SHP77 (cell line): ENCODE data around the gene PDE9A.
"Not testable (repeated sequence)": the region's sequence is repeated elsewhere in the genome, so short reads cannot be mapped to it uniquely, and the experiment has no call there.

Experiments
- DNase-seq, 2 experiments: peaks; one replicate each; lab custom pipeline; 2025; lab: John Stamatoyannopoulos, UW

The PDE9A gene

DNA sequence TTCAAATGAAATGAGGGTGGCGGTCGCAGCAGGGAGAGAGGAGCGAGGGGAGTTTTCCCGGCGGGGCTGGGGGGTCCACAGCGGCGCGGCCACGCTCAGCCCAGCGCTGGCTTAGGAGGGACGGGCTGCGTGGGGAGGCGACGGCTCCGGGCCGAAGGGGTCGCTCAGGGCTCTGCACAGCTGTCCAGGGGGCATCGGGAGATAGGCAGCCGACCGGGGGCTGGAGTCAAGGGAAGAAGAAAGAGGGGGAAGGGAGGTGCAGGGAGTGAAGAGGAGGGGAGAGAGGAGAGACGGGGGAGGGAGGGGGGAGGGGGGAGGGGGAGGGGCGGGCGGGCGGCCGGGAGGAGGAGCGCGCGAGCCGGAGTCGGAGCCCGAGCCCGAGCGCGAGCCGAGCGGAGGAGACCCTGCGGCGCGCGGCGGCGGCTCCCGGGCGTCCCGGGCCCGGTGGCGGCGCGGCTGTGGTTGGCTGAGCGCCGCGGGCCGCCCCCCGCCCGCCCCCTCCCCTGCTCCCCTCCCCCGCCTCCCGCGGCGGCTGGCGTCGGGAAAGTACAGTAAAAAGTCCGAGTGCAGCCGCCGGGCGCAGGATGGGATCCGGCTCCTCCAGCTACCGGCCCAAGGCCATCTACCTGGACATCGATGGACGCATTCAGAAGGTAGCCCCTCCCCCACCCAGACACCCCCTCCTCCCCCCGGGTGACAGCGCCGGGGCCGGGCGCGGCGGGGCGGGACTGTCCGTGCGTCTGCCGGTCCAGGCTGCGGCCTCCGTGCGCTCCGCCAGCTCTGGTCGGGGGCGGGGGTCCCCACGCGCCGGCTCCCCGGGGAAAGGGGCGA lies at the start of gene PDE9A:
PDE9A (plus strand) TSS at position 391 of the 831 bp plus-strand sequence; CDS start at position 585, 194 bp downstream.
- no peak for DNase-seq

DNA sequence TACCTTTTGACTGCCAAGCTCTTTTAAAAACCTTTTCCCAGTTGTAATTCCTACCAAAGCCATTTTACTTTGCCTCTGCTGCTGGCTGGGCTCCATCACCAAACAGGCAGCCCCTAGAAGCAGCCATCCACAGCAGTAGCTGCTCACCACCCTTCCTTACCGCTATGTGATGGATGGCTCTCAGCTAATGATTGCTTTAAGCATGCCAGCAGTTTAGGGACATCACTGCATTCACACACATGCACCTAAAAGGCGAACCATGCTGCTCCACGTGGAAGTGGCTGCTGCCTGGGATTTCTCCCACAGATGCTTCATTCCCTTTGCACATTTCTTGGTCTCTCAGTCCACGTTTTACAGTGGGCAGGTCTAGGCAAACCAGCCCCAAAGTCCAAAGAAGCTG lies 46.3 kb upstream of the PDE9A start:
- DNase-seq, result no peak

DNA sequence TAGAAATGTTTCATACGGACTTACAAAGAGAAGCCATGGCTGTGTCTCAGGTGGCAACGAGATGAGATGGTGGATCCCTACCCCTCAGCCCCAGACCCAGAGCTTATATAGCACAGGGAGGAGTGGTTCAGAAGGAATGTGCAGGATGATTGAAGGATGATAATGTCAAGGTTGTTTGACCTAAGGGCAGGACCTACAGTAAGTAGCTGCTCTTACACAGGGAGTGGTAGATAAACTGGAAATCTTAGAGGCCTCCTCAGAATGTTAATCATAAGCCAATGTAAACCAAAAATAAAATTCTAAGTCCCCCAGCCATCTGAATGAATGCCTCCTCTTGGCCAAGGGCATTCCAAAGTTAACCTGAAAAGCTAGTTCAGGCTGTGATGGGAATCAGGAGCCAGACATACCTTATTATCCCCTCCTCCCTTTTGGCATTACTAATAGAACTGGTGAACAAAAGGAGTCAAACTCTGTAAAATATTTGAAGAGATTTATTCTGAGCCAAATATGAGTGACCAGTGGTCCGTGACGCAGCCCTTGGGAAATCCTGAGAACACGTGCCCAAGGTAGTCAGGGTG lies 45.8 kb upstream of the PDE9A start:
- no peak for DNase-seq

DNA sequence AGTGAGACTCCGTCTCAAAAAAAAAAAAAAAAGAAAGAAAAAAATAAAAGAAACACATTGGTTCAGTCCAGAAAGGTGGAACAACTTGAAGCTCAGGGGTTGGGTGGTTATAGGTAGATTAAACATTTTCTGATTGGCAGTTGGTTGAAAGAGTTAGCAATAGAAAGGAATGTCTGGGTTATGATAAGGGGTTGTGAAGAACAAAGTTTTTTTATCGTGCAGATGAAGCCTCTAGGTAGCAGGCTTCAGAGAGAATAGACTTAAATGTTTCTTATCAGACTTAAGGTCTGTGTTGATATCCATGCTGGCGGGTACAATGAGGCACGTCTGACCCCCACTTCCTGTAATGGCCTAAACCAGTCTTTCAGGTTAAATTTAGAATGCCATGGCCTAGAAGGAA lies 45.0 kb upstream of the PDE9A start:
- DNase-seq, result no peak

DNA sequence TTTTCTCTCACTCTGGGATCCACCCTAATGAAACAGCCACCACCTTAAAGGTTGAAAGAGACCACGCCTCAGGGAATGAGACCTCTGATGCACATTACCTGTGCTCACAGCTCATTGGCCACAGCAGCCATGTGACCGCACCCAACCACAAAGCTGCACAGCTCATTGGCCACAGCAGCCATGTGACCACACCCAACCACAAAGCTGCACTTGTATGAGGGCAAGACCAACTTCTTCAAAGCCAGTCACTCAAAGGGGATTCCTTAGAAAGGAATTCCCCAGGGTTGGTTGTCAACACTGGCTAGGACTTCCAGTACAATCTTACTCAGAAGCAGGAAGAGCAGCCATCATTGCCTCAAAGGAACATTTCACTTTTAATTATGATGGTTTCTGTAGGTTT lies 43.6 kb upstream of the PDE9A start:
- DNase-seq, result no peak

DNA sequence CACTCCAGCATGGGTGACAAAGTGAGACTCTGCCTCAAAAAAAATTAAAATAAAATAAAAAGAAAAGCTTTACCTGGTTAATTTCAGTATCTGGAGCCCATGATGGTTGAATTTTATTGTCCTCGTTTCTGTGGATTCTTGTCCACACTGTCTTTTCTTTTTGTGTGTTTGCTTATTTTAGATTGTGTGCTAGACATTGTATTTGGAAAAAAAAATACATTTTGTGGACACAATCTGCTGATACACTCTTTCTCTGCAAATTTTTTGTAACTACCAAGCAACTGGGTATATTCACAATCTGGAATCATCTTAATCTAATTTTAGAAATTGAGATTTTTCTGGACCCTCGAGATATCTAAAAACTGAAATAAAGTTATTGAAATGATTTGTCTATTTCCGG lies 41.6 kb upstream of the PDE9A start:
- no peak for DNase-seq

DNA sequence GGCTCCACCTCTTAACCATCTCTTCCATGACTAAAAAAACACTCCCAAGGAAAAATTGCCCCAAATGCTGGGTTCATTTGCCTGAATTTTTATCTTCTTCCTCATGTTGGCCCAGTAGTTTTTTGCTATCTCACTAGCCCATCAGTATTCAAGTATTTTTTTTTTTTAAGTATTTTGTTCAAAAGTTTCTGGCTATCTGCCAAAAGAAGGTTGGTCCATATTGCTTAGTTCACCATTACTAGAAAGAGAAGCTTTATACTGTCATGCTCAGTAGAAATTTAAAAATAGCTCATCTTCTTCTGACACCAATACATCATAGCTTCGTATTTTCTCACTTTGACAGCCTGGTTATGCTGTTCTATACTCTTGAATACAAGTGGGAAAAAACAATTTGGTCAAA lies 41.0 kb upstream of the PDE9A start:
- no peak for DNase-seq

DNA sequence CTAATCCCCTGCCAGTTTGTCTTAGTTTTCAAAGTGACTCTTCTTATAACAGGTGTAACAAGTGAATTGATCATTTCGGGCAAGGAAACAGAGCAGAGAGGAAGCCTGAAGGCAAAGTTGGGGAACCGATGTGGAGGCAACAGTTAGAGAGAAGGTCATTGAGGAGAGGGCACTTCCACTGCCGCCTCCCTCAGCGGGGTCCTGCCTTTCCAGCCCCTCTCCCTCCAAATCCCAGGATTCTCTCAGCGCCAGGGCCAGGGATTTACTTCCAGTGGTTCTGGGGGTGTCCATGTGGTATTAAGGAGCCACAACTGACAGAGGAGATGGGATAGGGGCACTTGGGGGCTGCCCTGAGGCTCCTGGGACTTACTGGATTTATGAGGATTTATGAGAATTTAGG lies 39.7 kb upstream of the PDE9A start:
- no peak for DNase-seq

DNA sequence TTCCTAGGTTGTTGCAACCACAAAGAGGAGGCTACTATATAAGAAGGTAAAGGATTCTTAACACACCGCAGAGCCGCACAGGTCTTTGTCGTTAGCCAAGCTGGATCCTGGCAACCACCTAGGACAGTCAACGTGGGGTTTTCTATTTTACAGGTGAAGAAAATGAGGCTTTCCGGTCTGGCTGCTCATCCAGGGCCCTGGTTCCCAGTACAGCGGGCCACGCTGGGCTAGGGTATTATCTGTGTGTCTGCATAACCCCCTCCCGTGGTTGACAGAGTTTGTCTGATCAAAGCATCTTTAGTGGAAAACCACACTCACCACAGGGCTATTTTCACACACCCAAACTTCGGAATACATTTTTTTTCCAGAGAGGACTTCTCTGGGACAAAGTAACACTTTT lies 39.0 kb upstream of the PDE9A start:
- no peak for DNase-seq

DNA sequence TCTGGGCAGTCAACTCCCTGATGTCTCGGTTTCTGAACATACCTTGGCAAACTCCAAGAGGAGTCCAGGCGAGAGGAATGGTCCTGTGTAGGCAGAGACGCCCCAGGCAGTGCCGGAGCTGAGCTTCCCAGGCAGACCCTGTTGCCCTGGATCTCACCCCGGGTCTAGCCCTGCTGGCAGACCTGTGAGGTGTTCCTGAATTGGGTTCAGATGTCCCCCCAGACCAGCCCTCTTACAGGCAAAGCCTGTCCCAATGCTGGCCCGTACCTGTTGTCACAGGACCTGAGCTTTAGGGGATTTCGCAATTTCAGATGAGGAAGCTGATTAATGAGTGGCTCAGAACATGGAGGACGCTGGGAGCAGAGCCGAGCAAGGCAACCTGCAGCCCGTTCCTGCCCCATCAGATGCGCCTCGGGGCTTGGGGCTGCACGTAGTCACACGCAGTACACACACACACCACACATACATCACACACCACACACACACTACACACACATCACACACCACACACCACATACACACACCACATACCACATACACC lies 38.5 kb upstream of the PDE9A start:
- DNase-seq, result no peak

DNA sequence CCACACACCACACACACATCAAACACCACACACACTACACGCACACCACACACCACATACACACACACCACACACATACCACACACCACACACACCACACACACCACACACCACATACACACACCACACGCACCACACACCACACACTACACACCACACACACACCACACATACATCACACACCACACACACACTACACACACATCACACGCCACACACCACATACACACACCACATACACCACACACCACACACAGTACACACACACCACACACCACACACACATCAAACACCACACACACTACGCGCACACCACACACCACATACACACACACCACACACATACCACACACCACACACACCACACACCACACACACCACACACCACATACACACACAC lies 38.0 kb upstream of the PDE9A start:
- DNase-seq, result not testable (repeated sequence)

DNA sequence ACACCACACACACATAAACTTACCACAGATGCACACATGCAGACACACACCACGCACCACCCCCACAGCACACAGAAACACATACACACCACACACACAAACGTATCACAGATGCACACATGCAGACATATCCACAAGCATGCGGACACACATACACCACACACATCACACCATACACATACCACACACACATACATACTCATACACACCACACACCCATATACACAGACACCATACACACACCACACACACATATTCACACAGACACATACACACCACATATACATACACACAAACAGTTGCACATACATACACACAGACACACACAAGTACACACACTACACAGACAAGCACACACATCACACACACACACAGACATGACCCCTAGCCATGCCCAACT lies 37.5 kb upstream of the PDE9A start:
- DNase-seq, result no peak

DNA sequence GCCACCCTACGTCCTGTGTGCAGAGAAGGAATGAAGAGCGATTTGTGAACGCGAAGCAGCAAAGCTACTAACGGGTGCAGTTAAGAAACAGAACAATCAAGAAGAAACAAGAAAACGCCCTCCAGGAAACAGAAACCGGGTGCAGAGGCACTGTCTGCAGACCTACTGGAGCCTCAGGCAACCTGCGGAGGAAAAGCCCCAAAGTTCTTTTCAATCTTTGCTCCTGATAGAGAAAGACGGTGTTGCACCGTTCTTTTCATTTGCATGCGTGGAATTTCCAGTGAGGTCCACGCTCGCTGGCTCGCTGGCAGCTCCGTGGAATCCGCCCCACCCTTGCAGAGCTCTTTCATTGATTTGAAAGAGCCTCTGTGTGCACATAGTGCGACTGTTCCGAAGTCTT lies 37.0 kb upstream of the PDE9A start:
- no peak for DNase-seq

DNA sequence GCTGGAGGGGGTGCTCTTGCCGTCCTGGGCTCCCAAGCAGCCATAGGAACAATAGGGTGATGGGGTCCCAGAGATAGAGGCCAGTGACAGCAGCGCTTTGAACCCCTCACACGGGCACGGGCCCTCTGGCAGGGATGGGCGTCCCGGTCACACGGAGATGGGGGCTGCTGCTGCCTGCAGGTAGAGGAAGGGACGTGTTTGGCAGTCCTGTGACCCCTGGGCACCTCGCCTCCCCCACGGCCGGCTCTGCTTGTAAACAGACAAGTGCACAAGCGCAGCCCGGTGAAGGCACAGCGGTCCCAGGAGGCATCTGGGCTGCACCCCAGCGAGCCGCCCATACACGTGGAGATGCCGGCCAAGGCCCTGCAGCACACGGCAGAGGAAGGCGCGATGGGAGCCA lies 36.5 kb upstream of the PDE9A start:
- DNase-seq, result no peak

DNA sequence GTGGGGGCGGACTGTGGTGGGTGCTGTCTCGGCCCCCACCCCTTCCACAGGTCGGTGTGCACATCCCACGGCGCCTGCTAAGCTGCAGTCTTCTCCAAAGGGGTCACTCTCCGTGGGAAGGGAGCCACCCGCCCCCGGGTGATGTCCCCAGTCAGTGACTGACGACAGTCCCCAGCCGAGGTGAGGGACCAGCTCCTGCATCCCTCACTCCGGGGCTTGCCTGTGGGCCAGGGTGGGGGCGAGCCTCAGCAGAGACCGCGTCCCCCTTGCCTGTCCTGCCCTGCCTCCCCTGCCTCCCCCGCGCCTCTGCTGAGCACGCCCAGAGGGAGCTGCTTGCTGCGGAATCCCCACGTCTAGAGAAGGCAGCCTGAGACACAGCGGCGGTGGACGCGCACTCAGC lies 35.9 kb upstream of the PDE9A start:
- DNase-seq, result no peak

DNA sequence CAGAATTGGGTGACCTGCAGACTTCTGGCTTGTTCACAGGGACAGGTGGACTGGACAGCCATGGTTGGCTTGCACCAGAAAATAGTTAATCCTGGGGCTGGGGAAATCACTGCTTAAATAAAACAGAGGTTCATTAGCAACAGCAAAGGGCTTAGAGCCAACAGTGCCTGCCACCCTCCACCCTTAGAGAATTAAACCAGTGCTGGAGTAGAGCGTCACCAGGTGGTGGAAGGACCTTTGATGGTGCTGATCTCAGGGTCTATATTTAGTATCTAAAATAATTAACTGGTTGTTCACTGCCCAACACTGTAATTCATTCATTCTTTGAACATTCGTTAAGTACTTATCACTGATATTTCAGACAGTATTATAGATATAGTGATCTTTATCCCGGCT lies 34.7 kb upstream of the PDE9A start:
- DNase-seq, result no peak

DNA sequence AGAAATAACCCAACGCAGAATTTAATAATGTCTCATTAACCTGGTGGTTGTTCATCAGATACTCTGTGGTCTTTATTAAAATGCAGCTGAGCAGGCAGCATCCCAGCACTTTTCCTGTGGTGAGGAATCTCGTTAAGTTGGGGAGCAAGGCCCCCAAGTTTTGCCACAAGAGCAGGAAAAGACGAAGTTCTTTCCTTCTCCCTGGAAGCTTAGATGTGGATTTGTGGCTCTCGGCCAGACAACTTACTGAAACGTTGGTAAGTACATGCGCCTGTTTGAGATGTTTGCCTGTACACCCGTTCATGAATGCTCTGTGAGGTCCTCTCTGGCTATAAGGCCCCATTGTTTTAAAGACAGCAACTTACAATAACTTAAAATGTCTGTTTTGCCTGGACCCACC lies 34.3 kb upstream of the PDE9A start:
- DNase-seq, result no peak

DNA sequence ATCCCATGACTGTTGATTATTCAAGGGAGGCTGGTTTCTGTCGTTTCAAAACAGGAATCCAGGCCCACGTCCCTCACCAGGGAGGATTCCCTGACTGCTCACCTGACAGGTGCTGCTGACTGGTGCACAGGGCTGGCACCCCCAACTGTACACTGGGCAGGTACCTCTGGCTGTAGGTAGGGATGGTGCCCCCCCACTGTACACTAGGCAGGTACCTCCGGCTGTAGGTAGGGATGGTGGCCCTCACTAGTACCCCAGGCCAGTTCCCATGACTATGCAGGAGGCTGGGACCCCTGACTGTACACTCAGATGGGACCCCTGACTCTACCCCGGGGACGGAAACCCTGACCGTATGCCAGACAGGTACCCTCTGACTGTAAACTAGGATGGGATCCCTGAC lies 33.6 kb upstream of the PDE9A start:
- DNase-seq, result no peak

DNA sequence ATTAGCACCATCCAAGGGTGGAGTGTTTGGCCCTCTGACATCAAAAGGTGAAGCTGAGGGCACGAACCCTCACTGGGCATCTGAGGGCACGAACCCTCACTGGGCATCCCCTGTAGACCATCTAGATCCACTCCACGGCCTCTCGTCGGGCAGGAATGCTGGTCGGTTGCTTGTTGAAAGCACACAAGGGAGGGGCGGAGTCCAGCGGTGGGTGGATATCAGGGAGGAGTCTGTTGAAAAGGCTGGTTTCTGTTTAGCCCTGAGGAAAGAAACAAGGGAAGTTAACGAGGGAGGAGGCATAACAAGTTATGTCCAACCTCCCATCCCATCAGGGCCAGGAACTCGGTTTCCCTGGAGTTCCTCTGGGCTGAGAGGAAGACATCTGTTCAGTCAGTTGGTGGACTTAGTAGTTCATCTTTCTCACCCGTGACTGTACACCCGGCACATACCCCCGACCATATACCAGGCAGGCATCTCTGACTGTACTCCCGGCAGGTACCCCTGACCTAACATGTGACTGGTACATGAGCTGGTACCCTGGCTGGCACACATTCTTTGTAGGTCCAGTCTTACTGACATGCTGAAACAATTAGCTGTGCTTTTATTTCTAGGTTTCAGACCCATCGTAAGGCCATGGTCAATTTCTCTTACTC lies 32.1 kb upstream of the PDE9A start:
- DNase-seq, result no peak

DNA sequence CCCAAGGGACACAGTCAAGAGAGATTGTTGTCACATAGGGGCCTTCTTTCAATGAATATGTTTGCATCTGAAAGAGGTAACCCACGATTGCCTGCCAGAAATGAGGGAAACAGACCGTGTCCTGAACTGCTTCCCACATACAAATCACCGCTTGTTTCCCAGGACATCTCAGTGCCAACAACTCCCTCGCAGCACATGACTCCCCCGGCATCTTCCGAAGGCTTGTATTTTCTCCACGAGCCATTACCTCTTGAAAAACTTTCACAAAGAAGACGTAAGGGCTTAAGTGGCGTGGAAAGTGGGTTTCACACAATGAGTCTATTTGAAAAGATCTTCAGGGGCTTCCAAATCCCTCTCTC lies 31.6 kb upstream of the PDE9A start:
- no peak for DNase-seq

DNA sequence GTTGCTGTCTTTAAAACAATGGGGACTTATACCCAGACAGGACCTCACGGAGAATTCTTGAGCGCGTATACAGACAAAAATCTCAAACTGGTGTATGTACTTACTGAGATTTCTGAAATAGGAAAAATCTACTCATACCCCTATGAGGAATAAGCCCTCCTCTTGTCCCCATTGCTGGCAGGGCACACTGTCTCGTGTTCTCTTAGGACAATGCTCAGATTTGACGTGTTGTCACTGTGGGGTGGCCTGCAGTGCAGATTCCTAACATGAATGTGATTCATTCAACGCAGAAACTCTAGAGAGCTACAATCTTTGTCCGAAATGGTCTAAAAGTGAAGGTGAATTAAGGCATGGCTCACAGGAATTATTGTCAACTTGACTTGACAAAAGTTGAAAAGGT lies 31.1 kb upstream of the PDE9A start:
- DNase-seq, result no peak

DNA sequence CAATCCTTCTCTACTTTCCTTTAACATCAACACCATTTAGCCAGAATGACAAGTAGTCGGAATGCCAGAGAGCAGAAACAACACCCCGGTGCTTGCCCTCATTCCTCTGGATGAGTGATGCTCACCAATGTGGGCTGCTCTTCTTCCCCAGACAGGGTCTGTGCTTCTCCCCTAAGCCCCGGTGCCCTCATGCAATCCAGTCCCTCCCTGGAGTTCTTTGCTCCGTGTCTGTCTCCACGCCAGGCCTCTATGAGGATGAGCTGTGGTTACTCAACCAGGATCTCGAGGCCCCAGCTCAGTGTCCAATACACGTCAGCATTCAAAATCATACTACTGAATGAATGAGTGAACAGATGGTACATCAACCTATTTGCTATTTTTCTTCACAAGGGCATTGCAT lies 29.7 kb upstream of the PDE9A start:
- DNase-seq, result no peak

DNA sequence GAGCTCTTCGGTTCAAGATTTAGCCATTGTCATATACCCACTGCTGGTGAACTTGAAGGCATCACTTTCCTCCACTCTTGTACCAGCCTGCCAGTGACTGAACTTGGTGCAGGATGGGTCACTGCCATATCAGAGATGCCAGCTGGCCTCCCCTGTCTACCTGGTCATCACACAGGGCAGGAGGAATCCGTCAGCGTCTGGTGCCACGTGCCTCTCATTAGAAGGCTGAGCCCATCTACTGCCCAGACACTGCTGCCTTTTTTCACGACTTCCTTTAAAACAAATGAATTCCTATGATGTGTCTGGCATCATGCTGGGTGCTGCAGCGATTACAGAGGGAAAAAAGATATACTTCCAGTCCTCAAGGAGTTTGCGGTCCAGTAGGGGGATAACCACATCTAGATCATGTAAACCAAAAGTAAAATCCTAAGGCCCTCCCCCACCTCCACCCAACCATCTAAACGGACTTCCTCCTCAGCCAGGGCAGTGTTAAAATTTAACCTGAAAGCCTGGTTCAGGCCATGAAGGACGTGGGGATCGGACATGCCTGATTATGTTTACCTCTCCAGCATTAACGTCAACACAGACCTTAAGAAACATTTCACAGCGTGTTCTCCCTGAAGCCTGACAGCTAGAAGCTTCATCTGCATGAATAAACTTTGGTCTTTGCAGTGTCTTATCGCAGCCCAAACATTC lies 29.2 kb upstream of the PDE9A start:
- DNase-seq, result no peak
